Left lung (tissue), 10 donors: ENCODE results near the gene GNPTAB. TPM values are rescaled to one million over a fixed set of nuclear protein-coding genes. Genes with fewer than 3 reads are reported as not detected.
"Not testable (repeated sequence)": the region's sequence is repeated elsewhere in the genome, so short reads cannot be mapped to it uniquely, and the experiment has no call there.

ENCODE experiments used
- ATAC-seq: fragments of 200-7000 bp; cut with Tn5 transposase; one replicate; pipeline ENCODE4 v1.9.1; 2020; ENCODE audit warnings: moderate library complexity
- DNase-seq, 4 donors: peaks; one replicate each; pipeline ENCODE4 v3.0.0-alpha.2; 2013 to 2020
- H3K27ac ChIP-seq, 2 donors: fragments of 200-600 bp; sonication (generic) in 1 of 2; one replicate each; pipeline versions ENCODE4 v1.5.0 to v1.8.0; 2020 to 2021
- H3K27me3 ChIP-seq, 2 donors: fragments of 200-600 bp; sonication (generic) in 1 of 2; one replicate each; pipeline versions ENCODE4 v1.5.0 to v1.8.0; 2020 to 2021
- H3K36me3 ChIP-seq, 2 donors: fragments of 200-600 bp; sonication (generic) in 1 of 2; one replicate each; pipeline versions ENCODE4 v1.5.0 to v1.8.0; 2020 to 2021
- H3K4me1 ChIP-seq, 2 donors: fragments of 200-600 bp; one replicate each; pipeline ENCODE4 v1.8.0; 2021
- H3K4me3 ChIP-seq, 2 donors: fragments of 200-600 bp; sonication (generic) in 1 of 2; one replicate each; pipeline versions ENCODE4 v1.5.0 to v1.8.0; 2020 to 2021; ENCODE audit warnings: mild to moderate bottlenecking in 1 of 2
- H3K9me3 ChIP-seq, 2 donors: fragments of 200-600 bp; sonication (generic) in 1 of 2; one replicate each; pipeline versions ENCODE4 v1.5.0 to v1.8.0; 2020 to 2021
- intact Hi-C, 2 donors: fragments of 100-400 bp; cut with DNase I; formaldehyde crosslinking; loops; one replicate each; pipeline versions ENCODE4 v1.11.2 to v1.14.2; 2022
- polyA plus RNA-seq, 6 donors: library from polyadenylated mRNA; unstranded; fragments of 120-200 nt; gene quantifications; one replicate each; pipeline ENCODE4 v1.2.1, GENCODE V29; 2013; ENCODE audit not compliant: insufficient read length in 6 of 6
- total RNA-seq, 2 donors: library from RNA; stranded (reverse); fragmentation: NEBNext Ultra II Directional; extraction: Animal tissue kit (Norgen Biotek cat#: 25700); gene quantifications; one replicate each; pipeline ENCODE4 v1.2.1, GENCODE V29; 2021
- TF ChIP-seq, protein P1 (sequence below), 2 donors: fragments of 200-600 bp; sonication (generic) in 1 of 2; IDR thresholded peaks; one replicate each; pipeline versions ENCODE4 v1.5.0 to v1.8.0; 2021; ENCODE audit warnings: antibody characterized with exemption in 2 of 2
- donor health status: DM: no; HTN: yes; CAD: no.
- donor health status: DM: no; HTN: no; CAD: no.

The GNPTAB gene
- total and polyA plus RNA-seq, 8 donors, result 42.7 to 68.9 (median 51.4) TPM

DNA sequence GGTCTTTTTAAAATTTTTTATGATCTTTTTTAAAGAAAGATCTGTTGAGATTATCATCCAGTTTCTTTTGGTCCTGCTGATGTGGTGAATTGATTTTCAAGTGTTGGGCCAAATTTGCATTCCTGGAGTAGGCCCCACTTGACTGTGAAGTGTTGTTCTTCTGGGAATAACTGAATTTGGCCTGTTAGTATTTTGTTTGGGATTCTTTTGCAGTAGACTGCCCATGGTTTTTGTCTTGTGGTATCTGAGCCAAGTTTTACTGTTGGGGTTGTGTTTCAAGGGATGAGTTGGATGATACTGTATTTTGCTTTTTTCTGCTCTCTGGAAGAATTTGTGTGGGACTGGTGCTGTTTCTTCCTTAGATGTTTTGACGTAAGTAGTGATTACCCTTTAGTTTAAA is 87.5 kb downstream of the GNPTAB start:
- peaks cover 0 to 9% of the 10 kb centered on the region in 2 donors for H3K4me1 ChIP-seq
- H3K36me3 ChIP-seq, result peaks cover 0 to 92% of the 10 kb centered on the region in 2 donors
- ATAC-seq, result no peak

DNA sequence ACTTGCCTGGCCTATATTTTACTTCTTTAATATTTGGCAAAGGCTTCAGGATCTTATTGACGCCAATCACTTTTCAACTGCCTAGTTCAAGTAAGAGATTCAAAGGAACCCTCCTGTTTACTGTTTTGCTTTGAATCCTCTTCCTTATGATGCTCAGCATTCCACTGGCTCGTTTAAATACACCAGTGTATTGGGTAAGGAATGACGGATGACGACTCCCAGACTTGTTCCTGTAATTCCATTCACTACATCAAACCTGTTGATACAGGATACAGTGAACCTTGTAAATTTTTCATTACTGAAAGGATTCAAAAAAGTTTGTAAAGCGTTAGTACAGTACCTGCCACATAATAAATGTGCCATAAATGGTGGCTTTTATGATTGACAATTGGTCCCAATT is 89.8 kb downstream of the GNPTAB start:
- Histone ChIP-seq H3K27me3 (no peaks in the 10 kb centered on the region), H3K36me3 (peaks cover 0 to 84% of the 10 kb centered on the region in 2 donors), H3K4me3 (no peak overlapping the region), H3K27ac (no peak overlapping the region), H3K4me1 (no peaks in the 10 kb centered on the region), H3K9me3 (no peaks in the 10 kb centered on the region)
- ATAC-seq (no peak), DNase-seq (no peak)
- intact Hi-C loops, result no loop called here
- TF ChIP-seq, protein P1, sequence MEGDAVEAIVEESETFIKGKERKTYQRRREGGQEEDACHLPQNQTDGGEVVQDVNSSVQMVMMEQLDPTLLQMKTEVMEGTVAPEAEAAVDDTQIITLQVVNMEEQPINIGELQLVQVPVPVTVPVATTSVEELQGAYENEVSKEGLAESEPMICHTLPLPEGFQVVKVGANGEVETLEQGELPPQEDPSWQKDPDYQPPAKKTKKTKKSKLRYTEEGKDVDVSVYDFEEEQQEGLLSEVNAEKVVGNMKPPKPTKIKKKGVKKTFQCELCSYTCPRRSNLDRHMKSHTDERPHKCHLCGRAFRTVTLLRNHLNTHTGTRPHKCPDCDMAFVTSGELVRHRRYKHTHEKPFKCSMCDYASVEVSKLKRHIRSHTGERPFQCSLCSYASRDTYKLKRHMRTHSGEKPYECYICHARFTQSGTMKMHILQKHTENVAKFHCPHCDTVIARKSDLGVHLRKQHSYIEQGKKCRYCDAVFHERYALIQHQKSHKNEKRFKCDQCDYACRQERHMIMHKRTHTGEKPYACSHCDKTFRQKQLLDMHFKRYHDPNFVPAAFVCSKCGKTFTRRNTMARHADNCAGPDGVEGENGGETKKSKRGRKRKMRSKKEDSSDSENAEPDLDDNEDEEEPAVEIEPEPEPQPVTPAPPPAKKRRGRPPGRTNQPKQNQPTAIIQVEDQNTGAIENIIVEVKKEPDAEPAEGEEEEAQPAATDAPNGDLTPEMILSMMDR (IDR thresholded peaks at IDR 0.05), result no peak

More for the DNA sequence above, 87.5 kb downstream of the GNPTAB start:
- TF ChIP-seq, protein P1 (IDR thresholded peaks at IDR 0.05), result no peak
- Histone ChIP-seq H3K9me3 (no peaks in the 10 kb centered on the region), H3K4me3 (no peak overlapping the region), H3K27ac (no peak overlapping the region), H3K27me3 (no peaks in the 10 kb centered on the region)
- intact Hi-C loops, result no loop called here
- no peak for DNase-seq

DNA sequence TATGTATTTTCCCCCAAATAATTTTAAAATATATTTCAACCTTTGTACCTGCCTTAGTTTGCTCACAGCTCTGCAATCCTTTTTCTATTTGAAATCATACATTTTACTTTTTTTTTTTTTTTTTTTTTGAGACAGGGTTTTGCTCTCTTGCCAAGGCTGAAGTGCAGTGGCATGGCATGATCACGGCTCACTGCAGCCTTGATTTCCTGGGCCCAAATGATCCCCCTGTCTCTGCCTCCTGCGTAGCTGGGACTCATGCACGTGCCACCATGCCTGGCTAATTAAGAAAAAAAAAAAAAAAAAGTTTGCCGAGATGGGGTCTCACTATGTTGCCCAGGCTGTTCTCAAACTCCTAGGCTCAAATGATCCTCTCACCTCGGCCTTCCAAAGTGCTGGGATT is 90.2 kb downstream of the GNPTAB start:
- H3K4me3 ChIP-seq, result no peak overlapping the region
- ATAC-seq, result no peak
- H3K4me1 ChIP-seq, result no peaks in the 10 kb centered on the region
- intact Hi-C loops, result no loop called here
- H3K27ac ChIP-seq, result no peak overlapping the region
- no peak for DNase-seq
- TF ChIP-seq, protein P1 (IDR thresholded peaks at IDR 0.05), result no peak
- H3K27me3 ChIP-seq, result no peaks in the 10 kb centered on the region
- peaks cover 0 to 82% of the 10 kb centered on the region in 2 donors for H3K36me3 ChIP-seq
- no peaks in the 10 kb centered on the region for H3K9me3 ChIP-seq

DNA sequence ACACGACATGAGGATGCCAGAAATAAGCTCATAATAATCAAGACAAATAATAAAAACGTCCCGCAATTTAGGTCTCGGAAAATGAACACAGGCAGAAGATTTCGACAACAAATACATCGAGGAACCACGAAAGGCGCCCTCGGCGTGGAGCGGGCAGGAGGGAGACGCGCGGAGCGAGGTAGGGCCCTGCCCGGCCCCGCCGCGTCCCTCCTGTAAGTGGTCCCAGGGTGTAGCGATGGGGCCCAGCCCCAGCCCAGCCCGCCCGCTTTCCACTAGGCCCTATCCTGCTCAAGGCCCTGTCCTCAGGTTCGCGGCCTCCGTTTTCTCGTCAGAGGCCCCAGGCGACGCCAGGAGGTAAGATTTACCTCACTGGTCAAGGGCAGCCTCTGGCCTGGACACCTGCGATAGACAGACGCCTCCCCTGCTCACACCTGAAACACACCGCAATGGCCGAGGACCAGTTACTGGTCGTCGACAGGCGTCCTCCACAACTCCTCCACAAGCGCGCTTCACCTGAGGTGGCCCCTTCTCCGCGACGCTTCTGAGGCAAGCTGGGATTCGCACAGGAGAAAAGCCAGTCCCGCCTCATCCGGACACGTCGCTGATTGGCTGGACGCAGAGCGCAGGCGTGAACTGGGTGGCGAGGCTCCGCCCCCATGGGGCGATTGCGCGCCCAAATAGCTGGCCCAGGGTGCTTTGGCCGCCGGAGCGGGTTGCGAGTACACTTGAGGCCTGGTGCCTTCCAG is 91.7 kb downstream of the GNPTAB start, which contains the start of gene SYCP3:
TSS of gene SYCP3 (minus strand) at position 543 of the 746 bp plus-strand sequence. CDS start 1,527 bp downstream, outside the sequence.
- Histone ChIP-seq H3K27ac (no peak within 1 kb of the TSS), H3K9me3 (no peaks in the 10 kb centered on the region), H3K4me1 (no peaks in the 10 kb centered on the region), H3K27me3 (no peaks in the 10 kb centered on the region), H3K4me3 (no peak within 1 kb of the TSS), H3K36me3 (peaks cover 0 to 72% of the 10 kb centered on the region in 2 donors)
- DNase-seq (peak in 1 of 4 donors; percentile 75), ATAC-seq (no peak)
- intact Hi-C loops, result no loop called here
- TF ChIP-seq, protein P1 (IDR thresholded peaks at IDR 0.05), result no peak

DNA sequence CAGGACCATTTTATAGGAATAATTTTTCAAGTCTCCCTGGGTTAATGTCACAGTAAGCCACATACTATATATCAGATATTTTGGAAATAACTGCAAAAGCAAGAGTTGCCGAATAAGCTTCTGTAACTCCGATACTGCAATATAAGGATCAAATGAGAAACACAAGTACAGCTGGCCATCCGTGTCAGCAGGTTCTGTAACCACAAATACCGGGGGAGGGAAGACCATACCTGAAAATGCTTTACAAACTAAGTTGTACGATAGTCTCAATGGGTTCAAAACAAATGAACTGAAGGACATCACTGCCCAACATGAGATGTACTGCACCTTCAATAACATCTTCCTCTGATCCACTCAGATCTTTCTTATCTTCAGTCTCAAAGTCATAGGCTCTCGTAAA is 93.3 kb downstream of the GNPTAB start:
- no peak overlapping the region for H3K4me3 ChIP-seq
- intact Hi-C loops, result no loop called here
- no peak for DNase-seq
- H3K4me1 ChIP-seq, result no peaks in the 10 kb centered on the region
- peaks cover 0 to 68% of the 10 kb centered on the region in 2 donors for H3K36me3 ChIP-seq
- TF ChIP-seq, protein P1 (IDR thresholded peaks at IDR 0.05), result no peak
- ATAC-seq, result no peak
- no peaks in the 10 kb centered on the region for H3K9me3 ChIP-seq
- H3K27me3 ChIP-seq, result no peaks in the 10 kb centered on the region
- H3K27ac ChIP-seq, result no peak overlapping the region

DNA sequence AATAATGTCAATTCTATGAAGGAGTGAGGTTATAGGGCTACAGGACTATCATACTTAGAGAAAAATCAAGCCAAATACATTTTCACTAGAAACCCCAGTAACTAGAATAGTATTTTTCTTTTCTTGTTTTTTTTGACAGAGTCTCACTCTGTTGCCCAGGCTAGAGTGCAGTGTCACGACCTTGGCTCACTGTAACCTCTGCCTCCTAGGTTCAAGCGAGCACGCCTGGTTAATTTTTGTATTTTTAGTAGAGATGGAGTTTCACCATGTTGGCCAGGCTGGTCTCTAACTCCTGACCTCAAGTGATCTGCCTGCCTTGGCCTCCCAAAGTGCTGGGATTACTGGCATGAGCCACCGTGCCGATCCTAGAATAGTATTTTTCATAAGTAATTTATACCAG is 96.3 kb downstream of the GNPTAB start:
- H3K27me3 ChIP-seq, H3K27ac ChIP-seq, intact Hi-C loops, H3K9me3 ChIP-seq, DNase-seq, ATAC-seq, H3K4me1 ChIP-seq, H3K4me3 ChIP-seq: not testable (repeated sequence)
- H3K36me3 ChIP-seq, result peaks cover 0 to 53% of the 10 kb centered on the region in 2 donors
